Neural crest cell (in vitro differentiated cells): ENCODE results near the gene TSPAN31. TPM values are rescaled to one million over a fixed set of nuclear protein-coding genes. Genes with fewer than 3 reads are reported as not detected.

Experiments
- DNase-seq: peaks from one replicate; pipeline ENCODE4 v3.0.0; 2021; ENCODE audit warnings: low read depth, mixed read lengths, low spot score
- H3K27ac Mint-ChIP-seq: one replicate; pipeline ENCODE4 v1.8.0; 2021; ENCODE audit warnings: mild to moderate bottlenecking, mixed read lengths; ENCODE audit not compliant: unreplicated experiment
- H3K27me3 Mint-ChIP-seq: 2 replicates; pipeline ENCODE4 v1.8.0; 2021; ENCODE audit warnings: low read depth, mild to moderate bottlenecking, mixed read lengths
- H3K36me3 Mint-ChIP-seq: 2 replicates; pipeline ENCODE4 v1.8.0; 2021; ENCODE audit warnings: low read depth, mild to moderate bottlenecking, mixed read lengths
- H3K4me1 Mint-ChIP-seq: 2 replicates; pipeline ENCODE4 v1.8.0; 2021; ENCODE audit warnings: mixed read lengths
- H3K4me3 Mint-ChIP-seq: one replicate; pipeline ENCODE4 v1.8.0; 2021; ENCODE audit warnings: mild to moderate bottlenecking, mixed read lengths
- H3K9me3 Mint-ChIP-seq: 2 replicates; pipeline ENCODE4 v1.8.0; 2021; ENCODE audit warnings: mixed read lengths
- total RNA-seq: library from RNA; stranded (reverse); gene quantifications from 2 replicates; pipeline ENCODE4 v1.2.1, GENCODE V29; 2021
- TF ChIP-seq, protein P1 (sequence below): fragments of 200-600 bp; sonication (generic); conservative IDR thresholded peaks from 2 replicates; pipeline ENCODE4 v1.5.0; 2021; ENCODE audit warnings: antibody characterized with exemption, mild to moderate bottlenecking

TSPAN31 gene
- total RNA-seq, 1 donor from 2014 or later = 26.9 TPM

DNA sequence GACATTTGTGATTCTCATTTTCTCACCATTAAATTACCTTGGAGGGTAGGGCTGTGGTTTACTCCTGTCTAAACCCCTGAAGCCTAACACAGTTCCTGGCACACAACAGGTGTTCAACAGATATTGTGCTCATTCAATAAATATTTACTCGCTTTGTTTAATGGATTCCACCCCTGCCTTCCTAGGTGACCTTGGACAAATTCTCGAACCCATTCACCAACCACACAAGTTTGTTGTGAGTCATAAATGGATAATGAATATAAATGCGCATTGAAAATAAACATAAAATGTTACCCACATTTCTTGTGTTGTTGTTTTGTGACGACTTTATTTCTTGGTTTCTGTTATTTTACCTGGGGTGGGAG is 37.4 kb downstream of the TSPAN31 start:
- Mint-ChIP-seq H3K4me1 (peaks cover 16% of the 10 kb centered on the region), H3K27ac (no peak overlapping the region), H3K9me3 (no peaks in the 10 kb centered on the region), H3K36me3 (peaks cover 7% of the 10 kb centered on the region), H3K27me3 (no peaks in the 10 kb centered on the region), H3K4me3 (peak overlapping the region; percentile 100)
- TF ChIP-seq, protein P1, sequence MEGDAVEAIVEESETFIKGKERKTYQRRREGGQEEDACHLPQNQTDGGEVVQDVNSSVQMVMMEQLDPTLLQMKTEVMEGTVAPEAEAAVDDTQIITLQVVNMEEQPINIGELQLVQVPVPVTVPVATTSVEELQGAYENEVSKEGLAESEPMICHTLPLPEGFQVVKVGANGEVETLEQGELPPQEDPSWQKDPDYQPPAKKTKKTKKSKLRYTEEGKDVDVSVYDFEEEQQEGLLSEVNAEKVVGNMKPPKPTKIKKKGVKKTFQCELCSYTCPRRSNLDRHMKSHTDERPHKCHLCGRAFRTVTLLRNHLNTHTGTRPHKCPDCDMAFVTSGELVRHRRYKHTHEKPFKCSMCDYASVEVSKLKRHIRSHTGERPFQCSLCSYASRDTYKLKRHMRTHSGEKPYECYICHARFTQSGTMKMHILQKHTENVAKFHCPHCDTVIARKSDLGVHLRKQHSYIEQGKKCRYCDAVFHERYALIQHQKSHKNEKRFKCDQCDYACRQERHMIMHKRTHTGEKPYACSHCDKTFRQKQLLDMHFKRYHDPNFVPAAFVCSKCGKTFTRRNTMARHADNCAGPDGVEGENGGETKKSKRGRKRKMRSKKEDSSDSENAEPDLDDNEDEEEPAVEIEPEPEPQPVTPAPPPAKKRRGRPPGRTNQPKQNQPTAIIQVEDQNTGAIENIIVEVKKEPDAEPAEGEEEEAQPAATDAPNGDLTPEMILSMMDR = no peak
- DNase-seq = no peak

DNA sequence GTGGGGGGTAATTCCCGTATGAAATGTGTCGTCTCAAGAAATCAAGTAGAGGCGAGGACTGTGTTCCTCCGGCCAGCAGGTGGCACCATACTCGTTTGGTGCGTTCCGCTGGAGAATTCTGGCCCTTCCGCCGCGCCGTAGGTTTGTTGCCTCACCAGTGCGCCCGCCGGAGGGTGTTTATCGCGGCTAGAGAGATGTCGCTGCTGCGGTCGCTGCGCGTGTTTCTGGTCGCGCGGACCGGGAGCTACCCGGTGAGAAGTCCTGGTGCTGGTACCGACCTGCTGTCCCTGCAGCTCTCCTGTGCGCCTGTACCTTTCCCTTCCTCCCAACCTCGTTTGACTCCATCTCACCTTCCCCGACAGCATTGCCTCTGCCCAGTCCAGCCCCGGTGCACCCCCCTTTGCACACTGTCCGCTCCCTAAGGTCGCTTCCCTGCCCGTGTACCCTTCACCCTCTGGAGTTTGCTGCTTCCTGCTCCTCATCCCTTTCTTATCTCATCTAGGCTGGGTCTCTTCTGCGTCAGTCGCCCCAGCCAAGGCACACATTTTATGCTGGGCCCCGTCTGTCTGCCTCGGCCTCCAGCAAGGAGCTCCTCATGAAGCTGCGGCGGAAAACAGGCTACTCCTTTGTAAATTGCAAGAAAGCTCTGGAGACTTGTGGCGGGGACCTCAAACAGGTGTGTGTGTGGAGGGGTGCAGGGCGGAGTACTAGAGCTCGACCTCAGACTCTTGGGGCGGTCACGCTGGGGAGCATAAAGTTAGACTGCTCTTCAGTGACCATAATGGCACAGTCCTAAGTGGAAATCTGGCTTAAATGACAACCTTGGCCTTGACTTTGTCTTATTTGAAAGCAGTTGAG is 38.0 kb downstream of the TSPAN31 start, which contains the start of gene TSFM:
TSS of gene TSFM (plus strand) at position 180 of the 858 bp plus-strand sequence. CDS start at position 195, 15 bp downstream.
- peak within 1 kb of the TSS; percentile 99 for H3K27ac Mint-ChIP-seq
- TF ChIP-seq, protein P1 = peak; percentile 96

DNA sequence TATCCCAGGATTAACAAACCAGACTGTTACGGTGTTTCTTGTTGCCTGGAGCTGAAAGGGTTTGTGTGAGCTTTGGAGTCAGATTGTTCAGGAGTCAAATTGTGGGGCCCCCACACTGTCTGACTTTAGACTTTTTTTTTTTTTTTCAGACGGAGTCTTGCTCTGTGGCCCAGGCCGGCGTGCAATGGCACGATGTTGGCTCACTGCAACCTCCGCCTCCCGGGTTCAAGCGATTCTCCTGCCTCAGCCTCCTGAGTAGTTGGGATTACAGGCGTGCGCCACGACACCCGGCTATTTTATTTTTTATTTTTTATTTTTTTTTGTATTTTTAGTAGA is 38.6 kb downstream of the TSPAN31 start:
- H3K27me3 Mint-ChIP-seq = no peaks in the 10 kb centered on the region
- TF ChIP-seq, protein P1 = no peak
- peaks cover 7% of the 10 kb centered on the region for H3K36me3 Mint-ChIP-seq
- no peak for DNase-seq
- H3K27ac Mint-ChIP-seq = no peak overlapping the region
- no peaks in the 10 kb centered on the region for H3K9me3 Mint-ChIP-seq
- peaks cover 16% of the 10 kb centered on the region for H3K4me1 Mint-ChIP-seq
- H3K4me3 Mint-ChIP-seq = peak overlapping the region; percentile 100

More for the DNA sequence above, 38.0 kb downstream of the TSPAN31 start, which contains the start of gene TSFM:
- DNase-seq = peak; percentile 99
- H3K9me3 Mint-ChIP-seq = no peaks in the 10 kb centered on the region
- peak within 1 kb of the TSS; percentile 100 for H3K4me3 Mint-ChIP-seq
- peaks cover 7% of the 10 kb centered on the region for H3K36me3 Mint-ChIP-seq
- H3K4me1 Mint-ChIP-seq = peaks cover 16% of the 10 kb centered on the region
- no peaks in the 10 kb centered on the region for H3K27me3 Mint-ChIP-seq

DNA sequence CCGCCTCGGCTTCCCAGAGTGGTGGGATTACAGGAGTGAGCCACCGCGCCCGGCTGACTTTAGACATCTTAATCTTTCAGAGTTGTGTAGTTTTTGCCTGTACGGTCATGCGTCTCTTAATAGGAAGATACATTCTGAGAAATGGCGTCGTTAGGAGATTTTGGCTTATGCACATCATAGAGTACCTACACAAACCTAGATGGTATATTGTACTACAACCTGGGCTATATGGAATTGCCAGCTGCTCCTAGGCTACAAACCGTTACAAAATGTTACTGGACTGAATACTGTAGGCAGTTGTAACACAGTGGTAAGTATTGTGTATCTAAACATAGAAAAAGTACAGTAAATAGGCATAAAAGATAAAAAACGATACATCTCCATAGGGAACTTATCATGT is 39.0 kb downstream of the TSPAN31 start:
- TF ChIP-seq, protein P1 = no peak
- Mint-ChIP-seq H3K4me3 (peak overlapping the region; percentile 82), H3K27me3 (no peaks in the 10 kb centered on the region), H3K36me3 (peaks cover 7% of the 10 kb centered on the region), H3K9me3 (no peaks in the 10 kb centered on the region), H3K4me1 (peaks cover 16% of the 10 kb centered on the region), H3K27ac (no peak overlapping the region)
- no peak for DNase-seq

DNA sequence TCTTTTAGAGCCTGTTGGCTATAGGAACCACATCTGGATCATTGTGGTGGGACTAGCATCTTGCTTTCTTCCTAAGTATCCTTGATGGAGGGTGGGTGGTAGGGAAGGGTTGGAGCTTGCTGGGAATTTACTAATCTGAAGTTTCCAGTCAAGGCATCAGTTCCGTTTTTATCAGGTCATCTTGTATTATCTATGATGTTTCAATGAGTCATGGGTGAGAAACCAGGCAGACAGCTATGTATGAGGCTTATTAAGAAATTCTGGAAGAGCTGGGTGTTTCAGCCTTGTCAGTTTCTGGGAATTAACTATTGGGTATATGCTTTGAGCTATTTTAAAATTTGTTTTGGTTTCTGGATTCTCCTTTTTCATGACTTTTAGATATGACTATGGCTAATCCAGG is 49.1 kb downstream of the TSPAN31 start:
- Mint-ChIP-seq H3K9me3 (no peaks in the 10 kb centered on the region), H3K27ac (no peak overlapping the region), H3K4me3 (no peak overlapping the region), H3K27me3 (no peaks in the 10 kb centered on the region), H3K36me3 (peaks cover 2% of the 10 kb centered on the region), H3K4me1 (no peaks in the 10 kb centered on the region)
- TF ChIP-seq, protein P1 = no peak
- no peak for DNase-seq
